Measurements from ENCODE around the gene ZNF516.

ZNF516 gene

DNA sequence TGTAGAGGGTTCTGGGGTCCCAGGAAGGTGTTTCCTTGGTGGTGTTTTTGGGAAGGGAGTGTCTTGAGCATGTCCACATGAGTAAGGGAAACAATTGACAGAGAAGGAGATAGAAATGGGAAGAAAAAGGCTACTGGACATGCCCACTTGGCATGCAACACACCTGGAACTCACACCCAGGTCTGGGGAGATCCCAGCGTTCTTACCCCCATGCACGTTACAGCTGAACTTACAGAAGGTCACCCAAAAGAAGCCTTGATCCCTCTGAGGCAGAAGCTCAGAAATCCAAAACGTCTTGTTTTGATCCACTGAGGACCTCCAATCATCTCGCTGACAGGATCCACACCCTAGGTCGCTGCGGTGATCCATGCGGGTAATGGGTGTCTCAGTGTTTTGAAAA is 142.0 kb downstream of the ZNF516 start:
- H3K4me3 ChIP-seq (ENCODE audit: control insufficient read depth, low read depth, low read length): no peak overlapping the region
- TF ChIP-seq, protein P1, sequence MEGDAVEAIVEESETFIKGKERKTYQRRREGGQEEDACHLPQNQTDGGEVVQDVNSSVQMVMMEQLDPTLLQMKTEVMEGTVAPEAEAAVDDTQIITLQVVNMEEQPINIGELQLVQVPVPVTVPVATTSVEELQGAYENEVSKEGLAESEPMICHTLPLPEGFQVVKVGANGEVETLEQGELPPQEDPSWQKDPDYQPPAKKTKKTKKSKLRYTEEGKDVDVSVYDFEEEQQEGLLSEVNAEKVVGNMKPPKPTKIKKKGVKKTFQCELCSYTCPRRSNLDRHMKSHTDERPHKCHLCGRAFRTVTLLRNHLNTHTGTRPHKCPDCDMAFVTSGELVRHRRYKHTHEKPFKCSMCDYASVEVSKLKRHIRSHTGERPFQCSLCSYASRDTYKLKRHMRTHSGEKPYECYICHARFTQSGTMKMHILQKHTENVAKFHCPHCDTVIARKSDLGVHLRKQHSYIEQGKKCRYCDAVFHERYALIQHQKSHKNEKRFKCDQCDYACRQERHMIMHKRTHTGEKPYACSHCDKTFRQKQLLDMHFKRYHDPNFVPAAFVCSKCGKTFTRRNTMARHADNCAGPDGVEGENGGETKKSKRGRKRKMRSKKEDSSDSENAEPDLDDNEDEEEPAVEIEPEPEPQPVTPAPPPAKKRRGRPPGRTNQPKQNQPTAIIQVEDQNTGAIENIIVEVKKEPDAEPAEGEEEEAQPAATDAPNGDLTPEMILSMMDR (IDR thresholded peaks at IDR 0.05; ENCODE audit: control insufficient read depth, insufficient read depth, low read depth, low read length, missing control alignments): no peak
- DNase-seq (ENCODE audit: low read depth): no peak

DNA sequence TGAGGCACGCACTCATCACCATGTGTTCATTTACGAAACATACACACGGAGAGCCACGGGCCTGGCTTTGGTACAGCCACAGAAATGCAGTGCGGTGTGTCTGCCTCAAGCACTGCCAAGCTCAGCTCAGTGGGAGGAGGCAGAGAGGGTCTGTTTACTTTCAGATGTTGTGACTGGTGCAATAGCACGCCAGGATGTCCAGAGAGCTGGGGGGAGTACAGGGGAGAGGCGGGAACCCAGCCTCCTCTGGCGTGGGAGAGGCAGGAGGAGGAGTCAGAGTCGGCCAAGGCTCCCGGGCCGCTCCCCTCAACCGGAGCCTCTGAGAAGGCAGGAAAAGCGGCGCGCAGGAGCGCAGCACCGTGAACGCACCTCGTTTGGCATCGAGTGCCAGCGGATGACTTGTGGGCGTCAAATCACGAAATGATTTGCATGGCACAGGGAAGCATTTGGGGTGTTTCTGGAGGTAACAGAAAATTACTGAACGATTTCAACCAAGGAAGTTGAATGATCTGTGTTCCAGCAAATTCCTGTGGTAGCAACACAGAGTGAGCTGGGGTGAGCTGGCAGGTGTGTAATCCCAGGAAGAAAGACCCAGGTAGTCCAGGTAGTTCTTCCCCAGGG is 143.0 kb downstream of the ZNF516 start:
- TF ChIP-seq, protein P1 (IDR thresholded peaks at IDR 0.05; ENCODE audit: control insufficient read depth, insufficient read depth, low read depth, low read length, missing control alignments): no peak
- DNase-seq (ENCODE audit: low read depth): peak; percentile 85

DNA sequence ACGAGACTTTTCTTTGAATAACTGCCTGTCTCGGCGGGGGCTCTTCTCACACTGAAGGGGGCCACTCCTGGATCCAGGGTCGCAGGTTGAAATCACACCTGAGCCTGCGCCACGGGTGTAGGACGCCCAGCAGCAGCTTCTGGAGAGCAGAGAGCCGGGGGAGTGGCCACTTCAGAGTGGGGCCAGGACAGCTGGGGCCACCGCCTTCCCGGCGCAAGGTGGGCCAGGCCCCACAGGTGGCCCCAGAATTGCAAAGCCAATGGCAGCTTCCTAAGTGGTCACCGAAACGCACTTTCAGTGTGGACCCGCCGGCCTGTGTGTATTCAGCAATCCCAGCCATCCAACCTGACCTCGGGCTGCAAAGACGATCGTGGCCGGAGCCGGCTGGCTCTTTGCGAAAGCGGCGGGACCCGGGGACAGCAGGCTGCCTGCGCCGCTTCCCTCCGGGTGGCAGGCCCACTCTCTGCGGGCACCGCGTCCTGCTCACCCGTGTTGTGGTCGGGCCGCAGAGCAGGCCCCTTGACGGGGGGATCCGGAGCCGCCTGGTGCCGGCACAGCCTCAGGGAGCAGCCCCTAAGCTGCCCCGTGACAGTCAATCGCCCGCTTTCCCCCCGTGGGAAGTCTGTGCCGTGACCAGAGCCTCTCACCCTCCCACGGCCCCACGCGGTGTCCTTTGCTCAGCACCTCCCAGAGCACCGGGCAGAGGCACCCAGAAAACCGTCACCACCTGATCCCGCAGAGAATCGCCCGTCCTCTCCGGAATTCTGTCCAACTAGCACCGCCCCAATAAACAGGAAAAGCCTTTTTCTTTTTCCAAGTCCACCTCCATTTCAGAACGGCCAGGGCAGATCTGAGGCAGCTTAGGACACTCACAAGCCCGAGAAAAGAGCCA is 144.7 kb downstream of the ZNF516 start:
- H3K4me3 ChIP-seq (ENCODE audit: control insufficient read depth, low read depth, low read length): no peak overlapping the region
- DNase-seq (ENCODE audit: low read depth): no peak
- TF ChIP-seq, protein P1 (IDR thresholded peaks at IDR 0.05; ENCODE audit: control insufficient read depth, insufficient read depth, low read depth, low read length, missing control alignments): no peak

More for the DNA sequence above, 143.0 kb downstream of the ZNF516 start:
- peak overlapping the region; percentile 28 for H3K4me3 ChIP-seq (ENCODE audit: control insufficient read depth, low read depth, low read length)

DNA sequence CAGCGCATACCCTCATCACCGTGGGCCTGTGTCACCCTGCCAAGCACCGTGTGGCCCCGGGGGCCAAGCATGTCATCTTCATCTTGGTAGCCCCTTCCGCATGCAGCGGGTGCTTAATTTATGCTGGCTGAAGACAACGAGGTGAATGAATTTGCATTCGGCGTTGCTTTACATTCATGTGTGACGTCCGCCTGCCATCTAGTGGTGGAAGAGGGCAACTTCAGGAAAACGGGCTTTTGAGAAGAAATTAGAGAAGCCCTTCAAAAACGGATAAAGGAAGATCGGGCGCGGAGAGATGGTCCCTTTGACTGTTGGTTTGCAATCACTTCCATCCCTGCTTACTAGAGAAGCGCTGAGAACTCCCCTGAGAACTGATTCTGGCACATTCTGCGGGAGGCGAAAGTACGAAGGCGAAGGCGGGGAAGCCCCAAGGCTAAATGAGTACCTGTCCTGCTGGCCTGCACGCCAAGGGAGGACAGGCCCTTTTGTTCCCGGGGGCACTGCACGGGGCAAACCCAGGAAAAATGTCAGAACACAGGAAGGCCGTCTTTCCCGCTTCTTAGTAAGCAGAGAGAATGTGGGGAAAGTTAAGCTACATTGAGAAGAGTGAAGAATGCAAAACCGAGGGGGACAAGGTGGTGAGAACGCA is 145.9 kb downstream of the ZNF516 start:
- no peak overlapping the region for H3K4me3 ChIP-seq (ENCODE audit: control insufficient read depth, low read depth, low read length)
- no peak for DNase-seq (ENCODE audit: low read depth)
- TF ChIP-seq, protein P1 (IDR thresholded peaks at IDR 0.05; ENCODE audit: control insufficient read depth, insufficient read depth, low read depth, low read length, missing control alignments): peak; percentile 89

DNA sequence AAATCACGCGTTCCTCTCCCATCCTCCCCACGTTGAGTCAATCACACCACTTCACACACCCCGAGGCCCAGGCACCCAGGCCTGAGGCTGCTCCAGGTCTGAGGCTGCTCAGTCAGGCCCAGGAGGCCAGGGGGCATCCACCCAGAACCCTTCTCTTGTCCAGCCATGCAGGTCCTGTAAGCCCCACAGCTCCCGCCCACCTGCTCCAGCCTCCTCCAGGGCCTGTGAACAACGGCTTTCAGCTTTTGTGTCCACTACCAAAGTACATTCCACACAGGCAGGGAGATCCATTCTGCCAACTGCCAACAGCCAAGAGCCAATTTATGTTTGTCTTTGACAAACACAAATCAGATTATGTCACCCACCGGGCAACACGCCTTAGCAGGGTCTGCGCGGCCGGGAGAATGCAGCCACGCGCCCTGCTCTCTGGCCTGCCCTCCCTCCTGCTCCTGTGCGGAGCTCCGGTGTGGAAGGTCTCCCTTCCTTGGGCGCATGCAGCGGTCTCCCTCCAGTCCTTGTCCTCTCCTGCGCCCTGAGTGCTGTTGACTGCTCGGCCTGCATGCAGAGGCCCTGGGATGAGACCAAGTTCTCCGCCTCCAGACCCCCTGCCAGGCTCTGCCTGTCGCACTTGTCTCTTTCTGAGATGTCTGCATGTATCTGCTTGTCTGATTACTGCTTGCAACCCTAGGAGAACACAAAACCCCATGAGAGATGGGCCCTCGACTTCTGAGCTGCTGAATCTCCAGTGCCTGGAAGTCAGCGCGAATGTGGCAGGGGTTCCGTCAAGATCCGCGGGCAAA is 146.6 kb downstream of the ZNF516 start:
- H3K4me3 ChIP-seq (ENCODE audit: control insufficient read depth, low read depth, low read length): no peak overlapping the region
- TF ChIP-seq, protein P1 (IDR thresholded peaks at IDR 0.05; ENCODE audit: control insufficient read depth, insufficient read depth, low read depth, low read length, missing control alignments): no peak
- no peak for DNase-seq (ENCODE audit: low read depth)

DNA sequence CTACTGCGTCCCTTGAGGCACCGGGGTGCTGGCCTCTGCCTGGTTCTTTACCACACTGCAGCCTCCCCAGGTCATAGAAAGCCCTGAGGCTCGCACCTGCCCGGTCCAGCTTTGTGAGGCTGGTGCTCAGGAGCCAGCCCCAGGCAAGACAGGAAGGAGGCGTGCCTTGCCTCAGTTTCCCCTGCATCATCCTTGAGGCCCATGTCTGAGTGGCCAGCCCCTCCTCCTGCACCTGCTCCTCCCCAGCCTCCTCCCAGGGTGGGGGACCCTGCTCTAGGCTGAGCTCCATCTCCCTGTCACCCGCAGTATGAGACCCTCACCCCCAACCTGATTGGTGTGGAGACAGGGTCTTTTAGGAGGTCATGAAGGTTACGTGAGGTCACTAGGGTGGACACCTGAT is 147.7 kb downstream of the ZNF516 start:
- no peak overlapping the region for H3K4me3 ChIP-seq (ENCODE audit: control insufficient read depth, low read depth, low read length)
- TF ChIP-seq, protein P1 (IDR thresholded peaks at IDR 0.05; ENCODE audit: control insufficient read depth, insufficient read depth, low read depth, low read length, missing control alignments): no peak
- no peak for DNase-seq (ENCODE audit: low read depth)
